Endothelial cell (in vitro differentiated cells): ENCODE measurements around the gene ARL6IP6. TPM values are rescaled to one million over a fixed set of nuclear protein-coding genes. Genes with fewer than 3 reads are reported as not detected.
"Not testable (repeated sequence)": the region's sequence is repeated elsewhere in the genome, so short reads cannot be mapped to it uniquely, and the experiment has no call there.

Experiments used
- DNase-seq: peaks from one replicate; pipeline ENCODE4 v3.0.0; 2021; ENCODE audit warnings: low spot score
- H3K27ac Mint-ChIP-seq: one replicate; pipeline ENCODE4 v1.8.0; 2021; ENCODE audit warnings: mixed read lengths, inconsistent platforms; ENCODE audit not compliant: unreplicated experiment
- H3K27me3 Mint-ChIP-seq: one replicate; pipeline ENCODE4 v1.8.0; 2021; ENCODE audit warnings: mild to moderate bottlenecking, moderate library complexity, mixed read lengths, inconsistent platforms; ENCODE audit not compliant: unreplicated experiment
- H3K36me3 Mint-ChIP-seq: one replicate; pipeline ENCODE4 v1.8.0; 2021; ENCODE audit warnings: mild to moderate bottlenecking, low read depth, mixed read lengths, inconsistent platforms; ENCODE audit not compliant: unreplicated experiment
- H3K4me1 Mint-ChIP-seq: one replicate; pipeline ENCODE4 v1.8.0; 2021; ENCODE audit warnings: mild to moderate bottlenecking, mixed read lengths, inconsistent platforms; ENCODE audit not compliant: unreplicated experiment
- H3K4me3 Mint-ChIP-seq: one replicate; pipeline ENCODE4 v1.8.0; 2021; ENCODE audit warnings: mild to moderate bottlenecking, mixed read lengths, inconsistent platforms; ENCODE audit not compliant: unreplicated experiment
- H3K9me3 Mint-ChIP-seq: one replicate; pipeline ENCODE4 v1.8.0; 2021; ENCODE audit warnings: mixed read lengths, inconsistent platforms; ENCODE audit not compliant: unreplicated experiment
- total RNA-seq: library from RNA; stranded (reverse); fragmentation: NEBNext Ultra II Directional; extraction: Animal tissue kit (Norgen Biotek cat#: 25700); gene quantifications from one replicate; pipeline ENCODE4 v1.2.1, GENCODE V29; 2021; ENCODE audit not compliant: unreplicated experiment
- TF ChIP-seq, protein P1 (sequence below): fragments of 200-600 bp; sonication (generic); IDR thresholded peaks from one replicate; pipeline ENCODE4 v1.5.0; 2021; ENCODE audit warnings: antibody characterized with exemption; ENCODE audit not compliant: unreplicated experiment

Gene ARL6IP6
- total RNA-seq, 1 donor from 2014 or later: 22.7 TPM

DNA sequence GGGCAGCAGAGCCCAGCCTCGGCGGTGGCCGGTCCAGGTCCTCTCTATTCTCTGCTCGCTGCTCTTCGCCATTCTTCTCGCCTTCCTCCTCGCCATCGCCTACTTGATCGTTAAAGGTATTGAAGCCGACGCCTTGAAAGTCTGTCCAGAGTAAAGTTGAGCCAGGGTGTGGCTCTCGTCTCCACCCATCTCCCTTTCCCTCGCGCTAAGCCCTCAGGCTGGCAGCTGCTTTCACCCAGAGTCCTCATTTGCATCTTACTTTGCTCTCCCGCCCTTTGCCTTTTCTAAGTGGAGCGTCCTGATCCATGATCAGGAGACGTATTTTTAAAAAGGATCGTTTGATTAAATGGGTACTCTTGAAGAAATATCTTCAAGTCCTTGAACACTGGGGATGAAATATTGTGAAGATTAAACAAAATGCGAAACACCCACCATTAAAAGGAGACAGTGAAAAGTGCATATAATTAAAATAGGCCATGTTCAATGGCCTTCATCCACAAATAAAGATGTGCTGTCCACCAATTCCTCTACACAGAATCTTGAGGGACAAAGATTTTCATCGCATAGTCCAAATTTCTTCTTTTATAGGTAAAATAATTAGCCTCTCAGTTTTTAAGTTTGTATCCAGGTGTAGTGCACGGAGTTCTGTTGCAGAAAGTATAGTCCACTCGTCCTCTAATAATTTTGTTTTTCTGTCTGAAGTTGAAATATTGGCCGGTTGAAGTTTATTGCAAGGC is 657 bp downstream of the ARL6IP6 start:
- TF ChIP-seq, protein P1, sequence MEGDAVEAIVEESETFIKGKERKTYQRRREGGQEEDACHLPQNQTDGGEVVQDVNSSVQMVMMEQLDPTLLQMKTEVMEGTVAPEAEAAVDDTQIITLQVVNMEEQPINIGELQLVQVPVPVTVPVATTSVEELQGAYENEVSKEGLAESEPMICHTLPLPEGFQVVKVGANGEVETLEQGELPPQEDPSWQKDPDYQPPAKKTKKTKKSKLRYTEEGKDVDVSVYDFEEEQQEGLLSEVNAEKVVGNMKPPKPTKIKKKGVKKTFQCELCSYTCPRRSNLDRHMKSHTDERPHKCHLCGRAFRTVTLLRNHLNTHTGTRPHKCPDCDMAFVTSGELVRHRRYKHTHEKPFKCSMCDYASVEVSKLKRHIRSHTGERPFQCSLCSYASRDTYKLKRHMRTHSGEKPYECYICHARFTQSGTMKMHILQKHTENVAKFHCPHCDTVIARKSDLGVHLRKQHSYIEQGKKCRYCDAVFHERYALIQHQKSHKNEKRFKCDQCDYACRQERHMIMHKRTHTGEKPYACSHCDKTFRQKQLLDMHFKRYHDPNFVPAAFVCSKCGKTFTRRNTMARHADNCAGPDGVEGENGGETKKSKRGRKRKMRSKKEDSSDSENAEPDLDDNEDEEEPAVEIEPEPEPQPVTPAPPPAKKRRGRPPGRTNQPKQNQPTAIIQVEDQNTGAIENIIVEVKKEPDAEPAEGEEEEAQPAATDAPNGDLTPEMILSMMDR: no peak
- peak overlapping the region; percentile 77 for H3K27ac Mint-ChIP-seq
- peaks cover 29% of the 10 kb centered on the region for H3K4me1 Mint-ChIP-seq
- H3K36me3 Mint-ChIP-seq: peaks cover 19% of the 10 kb centered on the region
- H3K4me3 Mint-ChIP-seq: peak overlapping the region; percentile 100
- H3K27me3 Mint-ChIP-seq: peaks cover 18% of the 10 kb centered on the region
- DNase-seq: no peak
- no peaks in the 10 kb centered on the region for H3K9me3 Mint-ChIP-seq

DNA sequence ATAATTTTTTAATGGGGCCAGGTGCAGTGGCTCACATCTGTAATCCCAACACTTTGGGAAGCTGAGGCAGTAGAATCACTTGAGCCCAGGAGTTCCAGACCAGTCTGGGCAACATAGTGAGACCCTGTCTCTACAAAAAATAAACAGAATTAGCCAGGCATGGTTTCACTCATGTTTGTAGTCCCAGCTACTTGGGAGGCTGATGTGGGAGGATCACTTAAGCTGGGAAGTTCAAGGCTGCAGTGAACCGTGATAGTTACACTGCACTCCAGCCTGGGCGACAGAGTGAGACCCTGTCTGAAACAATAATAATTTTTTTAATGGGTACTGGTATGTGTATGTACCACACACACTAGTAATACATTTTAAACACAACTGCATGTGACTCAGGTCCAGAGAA is 2.4 kb downstream of the ARL6IP6 start:
- Mint-ChIP-seq H3K9me3 (no peaks in the 10 kb centered on the region), H3K4me3 (no peak overlapping the region), H3K27ac (no peak overlapping the region), H3K4me1 (peaks cover 23% of the 10 kb centered on the region), H3K36me3 (peaks cover 15% of the 10 kb centered on the region), H3K27me3 (peaks cover 17% of the 10 kb centered on the region)
- DNase-seq: no peak
- TF ChIP-seq, protein P1: no peak

DNA sequence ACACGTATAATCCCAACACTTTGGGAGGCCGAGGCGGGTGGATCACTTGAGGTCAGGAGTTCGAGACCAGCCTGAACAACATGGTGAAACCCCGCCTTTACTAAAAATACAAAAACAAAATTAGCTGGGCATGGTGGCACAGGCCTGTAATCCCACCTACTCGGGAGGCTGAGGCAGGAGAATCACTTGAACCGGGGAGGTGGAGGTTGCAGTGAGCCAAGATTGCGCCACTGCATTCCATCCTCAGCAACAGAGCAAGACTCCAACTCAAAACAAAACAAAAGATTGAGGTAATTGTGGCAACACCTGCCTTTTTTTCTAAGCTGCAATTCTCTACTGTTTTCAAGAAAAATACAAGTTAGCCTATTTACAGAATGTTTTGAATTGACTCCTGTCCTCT is 4.2 kb downstream of the ARL6IP6 start:
- H3K36me3 Mint-ChIP-seq, DNase-seq, H3K4me3 Mint-ChIP-seq, H3K27me3 Mint-ChIP-seq, H3K27ac Mint-ChIP-seq, H3K9me3 Mint-ChIP-seq: not testable (repeated sequence)
- H3K4me1 Mint-ChIP-seq: peaks cover 11% of the 10 kb centered on the region

DNA sequence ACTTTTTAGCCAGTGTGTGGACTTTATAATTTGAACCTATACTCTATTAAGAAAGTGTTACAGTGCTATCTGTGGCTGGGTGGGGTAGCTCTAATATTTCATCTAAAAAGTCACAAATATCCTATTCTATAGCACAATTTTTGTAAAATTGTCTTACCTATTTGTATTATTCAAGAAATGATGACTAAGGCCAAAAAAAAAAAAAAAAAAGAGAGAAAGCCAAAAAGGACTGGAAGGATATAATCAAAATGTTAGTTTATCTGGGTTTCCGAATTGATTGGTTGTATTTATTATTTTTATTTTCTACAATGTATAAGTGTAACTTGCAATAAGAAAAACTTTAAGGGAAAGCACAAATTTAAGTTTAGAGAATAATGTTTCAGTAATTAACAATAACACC is 5.5 kb downstream of the ARL6IP6 start:
- DNase-seq: no peak
- Mint-ChIP-seq H3K27ac (no peak overlapping the region), H3K9me3 (no peaks in the 10 kb centered on the region), H3K27me3 (peaks cover 4% of the 10 kb centered on the region), H3K4me3 (no peak overlapping the region), H3K36me3 (peaks cover 2% of the 10 kb centered on the region), H3K4me1 (peaks cover 10% of the 10 kb centered on the region)
- TF ChIP-seq, protein P1: no peak

DNA sequence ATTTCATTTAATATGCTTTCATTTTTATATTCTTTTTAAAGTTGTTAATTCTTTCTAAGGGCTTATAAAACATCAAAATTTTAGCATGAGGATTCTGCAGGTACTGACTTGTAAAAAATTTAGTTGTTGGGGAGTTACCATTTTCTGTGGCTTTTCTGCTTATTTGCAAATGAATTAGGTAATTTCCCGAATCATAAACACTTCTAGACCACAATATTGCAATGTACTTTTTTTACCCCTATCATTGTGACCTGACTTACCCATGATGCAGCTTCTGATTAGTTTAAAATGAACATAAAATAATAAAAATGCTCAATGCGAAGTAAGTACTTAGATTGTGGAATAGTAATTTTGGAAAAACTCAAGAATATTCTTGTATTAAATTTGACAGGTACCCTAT is 11.4 kb downstream of the ARL6IP6 start:
- TF ChIP-seq, protein P1: no peak
- no peak for DNase-seq
- Mint-ChIP-seq H3K9me3 (no peaks in the 10 kb centered on the region), H3K27ac (no peak overlapping the region), H3K4me1 (peaks cover 1% of the 10 kb centered on the region), H3K36me3 (no peaks in the 10 kb centered on the region), H3K27me3 (no peaks in the 10 kb centered on the region), H3K4me3 (no peak overlapping the region)
